Naive thymus-derived CD4-positive, alpha-beta T cell (primary cell): ENCODE data around the gene ADGRF1. TPM values are rescaled to one million over a fixed set of nuclear protein-coding genes. Genes with fewer than 3 reads are reported as not detected.

ENCODE experiments used
- ATAC-seq: fragments of 150-1000 bp; cut with Tn5 transposase; 2 replicates; pipeline ENCODE4 v1.10.0; 2021; ENCODE audit warnings: mild to moderate bottlenecking, moderate library complexity
- CTCF ChIA-PET: fragments of 350-600 bp; sonication (Branson Sonifier 250); formaldehyde crosslinking; loops from one replicate; lab custom pipeline; 2021; ENCODE audit warnings: antibody characterized with exemption; lab: Charles Lee
- POLR2A ChIA-PET: fragments of 350-600 bp; sonication (Branson Sonifier 250); formaldehyde crosslinking; loops from one replicate; lab custom pipeline; 2021; ENCODE audit warnings: antibody characterized with exemption, inconsistent platforms; lab: Charles Lee
- DNase-seq, 9 donors: peaks; one replicate each; pipeline versions ENCODE4 v3.0.0 to v3.0.0-alpha.2; 2020 to 2022; ENCODE audit warnings: mixed read lengths in 1 of 9
- H3K27ac ChIP-seq: one replicate; pipeline ENCODE4 v1.7.0; 2013; ENCODE audit warnings: mild to moderate bottlenecking, low read depth, low read length, moderate library complexity
- H3K27me3 ChIP-seq, 2 donors: one replicate each; pipeline ENCODE4 v1.7.0; 2013; ENCODE audit warnings: low read length in 2 of 2, mild to moderate bottlenecking in 2 of 2, moderate library complexity in 2 of 2; ENCODE audit not compliant: control insufficient read depth in 2 of 2, insufficient read depth in 2 of 2
- H3K36me3 ChIP-seq, 3 experiments: 1 replicate in 2 of 3; 2 replicates in 1 of 3; pipeline ENCODE4 v1.7.0; 2013; ENCODE audit warnings: low read length in 3 of 3, mild to moderate bottlenecking in 3 of 3, moderate library complexity in 1 of 3; ENCODE audit not compliant: insufficient read depth in 3 of 3, control insufficient read depth in 2 of 3
- H3K4me1 ChIP-seq, 2 donors: one replicate each; pipeline ENCODE4 v1.7.0; 2013; ENCODE audit warnings: low read length in 2 of 2, mild to moderate bottlenecking in 2 of 2, moderate library complexity in 1 of 2; ENCODE audit not compliant: control insufficient read depth in 2 of 2, insufficient read depth in 2 of 2
- H3K4me3 ChIP-seq: 2 replicates; pipeline ENCODE4 v1.7.0; 2013; ENCODE audit warnings: mild to moderate bottlenecking, low read length
- H3K9me3 ChIP-seq, 3 experiments: 1 replicate in 2 of 3; 2 replicates in 1 of 3; pipeline ENCODE4 v1.7.0; 2013; ENCODE audit warnings: low read length in 3 of 3; ENCODE audit not compliant: control insufficient read depth in 2 of 3
- H3K27ac Mint-ChIP-seq, 9 donors: one replicate each; pipeline ENCODE4 v1.8.0; 2020 to 2022; ENCODE audit warnings: mixed read lengths in 9 of 9, mild to moderate bottlenecking in 8 of 9, moderate library complexity in 5 of 9, inconsistent platforms in 2 of 9
- H3K27me3 Mint-ChIP-seq, 5 donors: one replicate each; pipeline ENCODE4 v1.8.0; 2021 to 2022; ENCODE audit warnings: mixed read lengths in 5 of 5, mild to moderate bottlenecking in 1 of 5
- H3K36me3 Mint-ChIP-seq, 5 donors: one replicate each; pipeline ENCODE4 v1.8.0; 2020 to 2022; ENCODE audit warnings: mixed read lengths in 5 of 5, mild to moderate bottlenecking in 3 of 5, inconsistent platforms in 1 of 5
- H3K4me1 Mint-ChIP-seq, 7 donors: one replicate each; pipeline ENCODE4 v1.8.0; 2020 to 2022; ENCODE audit warnings: mixed read lengths in 7 of 7, mild to moderate bottlenecking in 3 of 7, inconsistent platforms in 1 of 7
- H3K4me3 Mint-ChIP-seq, 10 donors: one replicate each; pipeline ENCODE4 v1.8.0; 2020 to 2022; ENCODE audit warnings: mild to moderate bottlenecking in 10 of 10, mixed read lengths in 10 of 10, moderate library complexity in 6 of 10, inconsistent platforms in 2 of 10
- H3K9me3 Mint-ChIP-seq, 11 donors: one replicate each; pipeline ENCODE4 v1.8.0; 2020 to 2022; ENCODE audit warnings: mixed read lengths in 11 of 11, mild to moderate bottlenecking in 4 of 11, inconsistent platforms in 1 of 11, moderate library complexity in 1 of 11
- intact Hi-C, 2 donors: fragments of 100-400 bp; cut with micrococcal nuclease; formaldehyde crosslinking; loops; one replicate each; pipeline ENCODE4 v1.15.1; 2023
- polyA plus RNA-seq, 2 donors: library from polyadenylated mRNA; unstranded; fragments of 300-500 nt; fragmentation: Illumina TruSeq; gene quantifications; one replicate each; pipeline ENCODE4 v1.2.3, GENCODE V29; 2021
- total RNA-seq, 6 experiments: library from RNA in 5 of 6; stranded (reverse) in 5 of 6; gene quantifications; 1 replicate in 5 of 6; 2 replicates in 1 of 6; pipeline ENCODE4 v1.2.3 and lab custom pipeline; 2021 to 2026

ADGRF1 gene
- total and polyA plus RNA-seq, 7 experiments from 2014 or later: not detected

GRCh38 chr6:46949632-46950280 lies 92.4 kb downstream of the ADGRF1 start:
- POLR2A ChIA-PET: no interaction called here
- Histone ChIP-seq H3K27ac (no peak overlapping the region), H3K4me3 (no peak overlapping the region), H3K4me1 (no peaks in the 10 kb centered on the region), H3K27me3 (no peaks in the 10 kb centered on the region), H3K36me3 (no peaks in the 10 kb centered on the region), H3K9me3 (no peaks in the 10 kb centered on the region)
- no peaks in the 10 kb centered on the region for H3K36me3 Mint-ChIP-seq
- intact Hi-C loops: no loop called here
- peaks cover 0 to 3% (median 0%) of the 10 kb centered on the region in 11 donors for H3K9me3 Mint-ChIP-seq
- ATAC-seq (no peak), DNase-seq (no peak)
- H3K27me3 Mint-ChIP-seq: peaks cover 0 to 54% (median 17%) of the 10 kb centered on the region in 5 donors
- no peak overlapping the region for H3K27ac Mint-ChIP-seq
- H3K4me1 Mint-ChIP-seq: no peaks in the 10 kb centered on the region
- CTCF ChIA-PET: no interaction called here
- no peak overlapping the region for H3K4me3 Mint-ChIP-seq

GRCh38 chr6:46948699-46949098 lies 93.4 kb downstream of the ADGRF1 start:
- Mint-ChIP-seq H3K36me3 (no peaks in the 10 kb centered on the region), H3K27ac (no peak overlapping the region), H3K4me3 (no peak overlapping the region), H3K9me3 (peaks cover 0 to 3% (median 0%) of the 10 kb centered on the region in 11 donors), H3K27me3 (peaks cover 0 to 45% (median 17%) of the 10 kb centered on the region in 5 donors), H3K4me1 (no peaks in the 10 kb centered on the region)
- H3K36me3 ChIP-seq: no peaks in the 10 kb centered on the region
- intact Hi-C loops: no loop called here
- H3K4me1 ChIP-seq: no peaks in the 10 kb centered on the region
- H3K27me3 ChIP-seq: no peaks in the 10 kb centered on the region
- CTCF ChIA-PET: no interaction called here
- no peaks in the 10 kb centered on the region for H3K9me3 ChIP-seq
- H3K27ac ChIP-seq: no peak overlapping the region
- POLR2A ChIA-PET: no interaction called here
- no peak overlapping the region for H3K4me3 ChIP-seq
- ATAC-seq: no peak
- DNase-seq: no peak

Other genes starting within 250 kb of the ADGRF1 start
- gene MEP1A, start 248.9 kb downstream of the ADGRF1 start, total RNA-seq: not detected
- not detected for gene MEP1A, start 248.9 kb downstream of the ADGRF1 start, polyA plus RNA-seq
- gene ADGRF5, start 120.4 kb downstream of the ADGRF1 start, total RNA-seq: not detected
- gene ADGRF5, start 120.4 kb downstream of the ADGRF1 start, polyA plus RNA-seq: not detected